Activated naive CD8-positive, alpha-beta T cell (primary cell): ENCODE measurements around the gene NEK9.

ENCODE experiments used
- H3K27ac Mint-ChIP-seq: one replicate; pipeline ENCODE4 v1.8.0; 2021; ENCODE audit warnings: mixed read lengths
- H3K27me3 Mint-ChIP-seq: one replicate; pipeline ENCODE4 v1.8.0; 2021; ENCODE audit warnings: mixed read lengths
- H3K36me3 Mint-ChIP-seq: one replicate; pipeline ENCODE4 v1.8.0; 2021; ENCODE audit warnings: mixed read lengths
- H3K4me1 Mint-ChIP-seq: one replicate; pipeline ENCODE4 v1.8.0; 2021; ENCODE audit warnings: low read depth, mixed read lengths
- H3K4me3 Mint-ChIP-seq: one replicate; pipeline ENCODE4 v1.8.0; 2021; ENCODE audit warnings: mild to moderate bottlenecking, mixed read lengths
- H3K9me3 Mint-ChIP-seq: one replicate; pipeline ENCODE4 v1.8.0; 2021; ENCODE audit warnings: low read depth, mixed read lengths

The NEK9 gene

GRCh38 chr14:75098682-75099081, 28.2 kb downstream of the NEK9 start:
- no peak overlapping the region for H3K27ac Mint-ChIP-seq

GRCh38 chr14:75098212-75098611, 28.6 kb downstream of the NEK9 start:
- Mint-ChIP-seq H3K4me3 (no peak overlapping the region), H3K27me3 (no peaks in the 10 kb centered on the region), H3K36me3 (peaks cover 6% of the 10 kb centered on the region), H3K27ac (no peak overlapping the region), H3K9me3 (no peaks in the 10 kb centered on the region), H3K4me1 (no peaks in the 10 kb centered on the region)

More at GRCh38 chr14:75098682-75099081, 28.2 kb downstream of the NEK9 start:
- H3K36me3 Mint-ChIP-seq: peaks cover 6% of the 10 kb centered on the region
- no peaks in the 10 kb centered on the region for H3K4me1 Mint-ChIP-seq
- H3K4me3 Mint-ChIP-seq: no peak overlapping the region
- no peaks in the 10 kb centered on the region for H3K27me3 Mint-ChIP-seq
- H3K9me3 Mint-ChIP-seq: no peaks in the 10 kb centered on the region

- peaks cover 6% of the 10 kb centered on the region for H3K36me3 Mint-ChIP-seq
- H3K9me3 Mint-ChIP-seq: no peaks in the 10 kb centered on the region
- H3K4me3 Mint-ChIP-seq: no peak overlapping the region
- H3K4me1 Mint-ChIP-seq: no peaks in the 10 kb centered on the region
- H3K27me3 Mint-ChIP-seq: no peaks in the 10 kb centered on the region
- no peak overlapping the region for H3K27ac Mint-ChIP-seq
These were observed 29.9 kb downstream of the NEK9 start for GRCh38 chr14:75096959-75097358.

- Mint-ChIP-seq H3K4me1 (no peaks in the 10 kb centered on the region), H3K4me3 (no peak overlapping the region), H3K9me3 (no peaks in the 10 kb centered on the region), H3K27me3 (no peaks in the 10 kb centered on the region), H3K36me3 (peaks cover 5% of the 10 kb centered on the region), H3K27ac (no peak overlapping the region)
These were observed 31.2 kb downstream of the NEK9 start for GRCh38 chr14:75095690-75096089.

GRCh38 chr14:75094896-75095295, 32.0 kb downstream of the NEK9 start:
- H3K9me3 Mint-ChIP-seq: no peaks in the 10 kb centered on the region
- H3K27ac Mint-ChIP-seq: no peak overlapping the region
- peaks cover 5% of the 10 kb centered on the region for H3K36me3 Mint-ChIP-seq
- H3K27me3 Mint-ChIP-seq: no peaks in the 10 kb centered on the region
- no peak overlapping the region for H3K4me3 Mint-ChIP-seq
- no peaks in the 10 kb centered on the region for H3K4me1 Mint-ChIP-seq

- Mint-ChIP-seq H3K36me3 (peaks cover 5% of the 10 kb centered on the region), H3K9me3 (no peaks in the 10 kb centered on the region), H3K4me1 (no peaks in the 10 kb centered on the region), H3K27me3 (no peaks in the 10 kb centered on the region), H3K4me3 (no peak overlapping the region), H3K27ac (no peak overlapping the region)
These were observed 34.1 kb downstream of the NEK9 start for GRCh38 chr14:75092698-75093097.

- H3K36me3 Mint-ChIP-seq: peaks cover 2% of the 10 kb centered on the region
- H3K27ac Mint-ChIP-seq: no peak overlapping the region
- no peaks in the 10 kb centered on the region for H3K9me3 Mint-ChIP-seq
- H3K4me1 Mint-ChIP-seq: no peaks in the 10 kb centered on the region
- H3K4me3 Mint-ChIP-seq: no peak overlapping the region
- H3K27me3 Mint-ChIP-seq: no peaks in the 10 kb centered on the region
These were observed 35.6 kb downstream of the NEK9 start for GRCh38 chr14:75091251-75091650.

- no peaks in the 10 kb centered on the region for H3K4me1 Mint-ChIP-seq
- no peak overlapping the region for H3K4me3 Mint-ChIP-seq
- H3K36me3 Mint-ChIP-seq: peaks cover 4% of the 10 kb centered on the region
- H3K9me3 Mint-ChIP-seq: no peaks in the 10 kb centered on the region
- no peaks in the 10 kb centered on the region for H3K27me3 Mint-ChIP-seq
- no peak overlapping the region for H3K27ac Mint-ChIP-seq
These were observed 36.5 kb downstream of the NEK9 start for GRCh38 chr14:75090353-75090752.

- Mint-ChIP-seq H3K27ac (no peak overlapping the region), H3K4me3 (no peak overlapping the region), H3K9me3 (no peaks in the 10 kb centered on the region), H3K36me3 (peaks cover 5% of the 10 kb centered on the region), H3K4me1 (no peaks in the 10 kb centered on the region), H3K27me3 (no peaks in the 10 kb centered on the region)
These were observed 38.1 kb downstream of the NEK9 start for GRCh38 chr14:75088566-75089373.

- H3K27ac Mint-ChIP-seq: no peak overlapping the region
- no peak overlapping the region for H3K4me3 Mint-ChIP-seq
- peaks cover 5% of the 10 kb centered on the region for H3K36me3 Mint-ChIP-seq
- no peaks in the 10 kb centered on the region for H3K9me3 Mint-ChIP-seq
- no peaks in the 10 kb centered on the region for H3K4me1 Mint-ChIP-seq
- H3K27me3 Mint-ChIP-seq: no peaks in the 10 kb centered on the region
These were observed 38.7 kb downstream of the NEK9 start for GRCh38 chr14:75088153-75088552.

- Mint-ChIP-seq H3K4me1 (no peaks in the 10 kb centered on the region), H3K9me3 (no peaks in the 10 kb centered on the region), H3K27ac (no peak overlapping the region), H3K27me3 (no peaks in the 10 kb centered on the region), H3K36me3 (peaks cover 6% of the 10 kb centered on the region), H3K4me3 (no peak overlapping the region)
These were observed 42.3 kb downstream of the NEK9 start for GRCh38 chr14:75084513-75084912.

GRCh38 chr14:75083271-75083670, 43.6 kb downstream of the NEK9 start:
- no peaks in the 10 kb centered on the region for H3K27me3 Mint-ChIP-seq
- H3K9me3 Mint-ChIP-seq: no peaks in the 10 kb centered on the region
- no peaks in the 10 kb centered on the region for H3K4me1 Mint-ChIP-seq
- peaks cover 6% of the 10 kb centered on the region for H3K36me3 Mint-ChIP-seq
- peak overlapping the region; percentile 48 for H3K27ac Mint-ChIP-seq
- H3K4me3 Mint-ChIP-seq: no peak overlapping the region

GRCh38 chr14:75081660-75082229, 45.1 kb downstream of the NEK9 start:
- Mint-ChIP-seq H3K4me3 (no peak overlapping the region), H3K4me1 (no peaks in the 10 kb centered on the region), H3K36me3 (peaks cover 6% of the 10 kb centered on the region), H3K9me3 (no peaks in the 10 kb centered on the region), H3K27me3 (no peaks in the 10 kb centered on the region), H3K27ac (no peak overlapping the region)

GRCh38 chr14:75079521-75079920, 47.3 kb downstream of the NEK9 start:
- Mint-ChIP-seq H3K9me3 (no peaks in the 10 kb centered on the region), H3K36me3 (peaks cover 4% of the 10 kb centered on the region), H3K27ac (no peak overlapping the region), H3K4me1 (no peaks in the 10 kb centered on the region), H3K4me3 (no peak overlapping the region), H3K27me3 (no peaks in the 10 kb centered on the region)

- Mint-ChIP-seq H3K4me1 (no peaks in the 10 kb centered on the region), H3K36me3 (peaks cover 4% of the 10 kb centered on the region), H3K27me3 (no peaks in the 10 kb centered on the region), H3K9me3 (no peaks in the 10 kb centered on the region), H3K27ac (no peak overlapping the region), H3K4me3 (no peak overlapping the region)
These were observed 49.1 kb downstream of the NEK9 start for GRCh38 chr14:75077794-75078193.

GRCh38 chr14:75070383-75070782, 56.5 kb downstream of the NEK9 start:
- no peaks in the 10 kb centered on the region for H3K9me3 Mint-ChIP-seq
- no peak overlapping the region for H3K27ac Mint-ChIP-seq
- no peaks in the 10 kb centered on the region for H3K27me3 Mint-ChIP-seq
- peak overlapping the region; percentile 27 for H3K4me3 Mint-ChIP-seq
- no peaks in the 10 kb centered on the region for H3K36me3 Mint-ChIP-seq
- H3K4me1 Mint-ChIP-seq: peaks cover 2% of the 10 kb centered on the region
